GM10248 (cell line): ENCODE data around the gene GRK2.

Source experiments
- CTCF ChIA-PET: fragments of 300-600 bp; sonication (Branson Sonifier 250); formaldehyde crosslinking; extraction: SDS; loops from one replicate; lab custom pipeline; 2021; ENCODE audit warnings: antibody characterized with exemption; lab: Yijun Ruan, JAX
- POLR2A ChIA-PET: fragments of 350-650 bp; sonication (Branson Sonifier 250); formaldehyde crosslinking; extraction: SDS; loops from one replicate; lab custom pipeline; 2020; ENCODE audit warnings: antibody characterized with exemption; lab: Yijun Ruan, JAX
- DNase-seq: peaks from one replicate; pipeline ENCODE4 v3.0.0; 2012; ENCODE audit errors: extremely low spot score
- TF ChIP-seq, protein P1 (sequence below): IDR thresholded peaks from 2 replicates; pipeline ENCODE4 v1.5.1; 2012; ENCODE audit warnings: mild to moderate bottlenecking, low read depth; ENCODE audit errors: extremely low read depth, missing control alignments, control extremely low read depth

GRK2 gene

DNA sequence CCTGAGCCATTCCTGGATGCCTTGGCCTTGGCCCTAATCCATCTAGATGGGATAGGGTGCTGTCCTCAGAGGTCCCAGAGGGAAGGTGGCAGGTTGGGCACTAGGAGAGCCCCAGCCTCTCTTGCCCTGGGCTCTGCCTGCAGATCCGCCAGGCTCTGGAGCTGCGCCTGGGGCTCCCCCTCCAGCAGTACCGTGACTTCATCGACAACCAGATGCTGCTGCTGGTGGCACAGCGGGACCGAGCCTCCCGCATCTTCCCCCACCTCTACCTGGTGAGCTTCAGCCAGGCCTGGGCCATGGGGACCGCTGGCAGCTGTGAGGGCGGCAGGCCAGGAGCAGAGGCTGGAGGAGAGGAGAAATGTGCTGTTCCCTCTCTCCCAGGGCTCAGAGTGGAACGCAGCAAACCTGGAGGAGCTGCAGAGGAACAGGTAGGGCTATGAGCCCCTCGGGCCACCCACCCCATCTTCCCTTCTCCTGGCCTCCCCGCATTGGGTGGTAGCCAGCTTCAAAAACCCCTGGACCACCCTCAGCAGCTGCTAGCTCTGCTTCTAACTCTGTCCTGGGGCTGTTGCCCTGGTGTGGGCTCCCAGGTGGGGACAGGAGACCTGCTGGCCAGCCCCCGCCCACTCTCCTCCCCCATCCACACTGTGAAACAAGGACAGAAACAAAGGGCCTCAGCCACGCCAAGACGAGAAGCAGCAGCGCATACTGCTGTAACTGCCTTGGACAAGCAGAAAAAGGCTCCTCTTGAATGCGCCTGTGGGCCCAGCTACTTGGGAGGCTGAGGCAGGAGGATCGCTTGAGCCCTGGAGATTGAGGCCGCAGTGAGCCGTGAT lies 42.0 kb downstream of the GRK2 start:
- peak; percentile 12 for DNase-seq
- TF ChIP-seq, protein P1, sequence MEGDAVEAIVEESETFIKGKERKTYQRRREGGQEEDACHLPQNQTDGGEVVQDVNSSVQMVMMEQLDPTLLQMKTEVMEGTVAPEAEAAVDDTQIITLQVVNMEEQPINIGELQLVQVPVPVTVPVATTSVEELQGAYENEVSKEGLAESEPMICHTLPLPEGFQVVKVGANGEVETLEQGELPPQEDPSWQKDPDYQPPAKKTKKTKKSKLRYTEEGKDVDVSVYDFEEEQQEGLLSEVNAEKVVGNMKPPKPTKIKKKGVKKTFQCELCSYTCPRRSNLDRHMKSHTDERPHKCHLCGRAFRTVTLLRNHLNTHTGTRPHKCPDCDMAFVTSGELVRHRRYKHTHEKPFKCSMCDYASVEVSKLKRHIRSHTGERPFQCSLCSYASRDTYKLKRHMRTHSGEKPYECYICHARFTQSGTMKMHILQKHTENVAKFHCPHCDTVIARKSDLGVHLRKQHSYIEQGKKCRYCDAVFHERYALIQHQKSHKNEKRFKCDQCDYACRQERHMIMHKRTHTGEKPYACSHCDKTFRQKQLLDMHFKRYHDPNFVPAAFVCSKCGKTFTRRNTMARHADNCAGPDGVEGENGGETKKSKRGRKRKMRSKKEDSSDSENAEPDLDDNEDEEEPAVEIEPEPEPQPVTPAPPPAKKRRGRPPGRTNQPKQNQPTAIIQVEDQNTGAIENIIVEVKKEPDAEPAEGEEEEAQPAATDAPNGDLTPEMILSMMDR = no peak
- CTCF ChIA-PET = interaction anchor here (0.9 to 3.1 kb wide), 6 partner anchors 9 to 46 kb away, joined by 3 to 16 read pairs (median 4); no protein-coding TSS in a partner anchor
- POLR2A ChIA-PET = interaction anchor here (1.2 kb wide), 1 partner anchor 20 kb away, joined by 3 read pairs; no protein-coding TSS in a partner anchor

DNA sequence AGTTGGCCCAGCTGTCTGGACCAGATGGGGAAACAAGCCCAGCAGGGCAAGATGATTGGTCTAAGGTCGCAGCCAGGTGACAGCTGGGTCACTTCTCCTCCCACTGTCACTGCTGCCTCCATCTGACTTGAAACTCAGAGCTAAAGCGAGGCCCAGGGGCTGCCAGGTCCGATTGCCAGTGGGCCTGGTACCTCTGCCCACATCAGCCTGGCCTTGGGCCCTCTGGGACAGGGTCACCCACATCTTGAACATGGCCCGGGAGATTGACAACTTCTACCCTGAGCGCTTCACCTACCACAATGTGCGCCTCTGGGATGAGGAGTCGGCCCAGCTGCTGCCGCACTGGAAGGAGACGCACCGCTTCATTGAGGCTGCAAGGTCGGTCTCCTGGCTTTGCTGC lies 42.9 kb downstream of the GRK2 start:
- ChIA-PET POLR2A (no interaction called here), CTCF (interaction anchor here (0.9 to 3.1 kb wide), 5 partner anchors 8 to 46 kb away, joined by 3 to 16 read pairs (median 4); no protein-coding TSS in a partner anchor)
- no peak for DNase-seq
- TF ChIP-seq, protein P1 = no peak

DNA sequence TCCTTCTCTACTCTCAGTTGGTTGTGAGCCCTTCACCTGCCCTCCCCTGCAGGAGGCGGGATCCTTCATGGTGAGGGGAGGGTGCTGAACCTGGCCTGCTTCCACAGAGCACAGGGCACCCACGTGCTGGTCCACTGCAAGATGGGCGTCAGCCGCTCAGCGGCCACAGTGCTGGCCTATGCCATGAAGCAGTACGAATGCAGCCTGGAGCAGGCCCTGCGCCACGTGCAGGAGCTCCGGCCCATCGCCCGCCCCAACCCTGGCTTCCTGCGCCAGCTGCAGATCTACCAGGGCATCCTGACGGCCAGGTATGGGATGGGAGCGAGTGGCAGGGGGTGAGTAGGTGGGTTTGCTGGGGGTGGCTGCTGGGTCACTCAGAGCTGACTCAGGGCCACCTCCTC lies 43.4 kb downstream of the GRK2 start:
- TF ChIP-seq, protein P1 = no peak
- ChIA-PET POLR2A (no interaction called here), CTCF (interaction anchor here (1.7 to 3.1 kb wide), 2 partner anchors 8 kb away, joined by 4 to 16 read pairs; no protein-coding TSS in a partner anchor)
- DNase-seq = no peak

DNA sequence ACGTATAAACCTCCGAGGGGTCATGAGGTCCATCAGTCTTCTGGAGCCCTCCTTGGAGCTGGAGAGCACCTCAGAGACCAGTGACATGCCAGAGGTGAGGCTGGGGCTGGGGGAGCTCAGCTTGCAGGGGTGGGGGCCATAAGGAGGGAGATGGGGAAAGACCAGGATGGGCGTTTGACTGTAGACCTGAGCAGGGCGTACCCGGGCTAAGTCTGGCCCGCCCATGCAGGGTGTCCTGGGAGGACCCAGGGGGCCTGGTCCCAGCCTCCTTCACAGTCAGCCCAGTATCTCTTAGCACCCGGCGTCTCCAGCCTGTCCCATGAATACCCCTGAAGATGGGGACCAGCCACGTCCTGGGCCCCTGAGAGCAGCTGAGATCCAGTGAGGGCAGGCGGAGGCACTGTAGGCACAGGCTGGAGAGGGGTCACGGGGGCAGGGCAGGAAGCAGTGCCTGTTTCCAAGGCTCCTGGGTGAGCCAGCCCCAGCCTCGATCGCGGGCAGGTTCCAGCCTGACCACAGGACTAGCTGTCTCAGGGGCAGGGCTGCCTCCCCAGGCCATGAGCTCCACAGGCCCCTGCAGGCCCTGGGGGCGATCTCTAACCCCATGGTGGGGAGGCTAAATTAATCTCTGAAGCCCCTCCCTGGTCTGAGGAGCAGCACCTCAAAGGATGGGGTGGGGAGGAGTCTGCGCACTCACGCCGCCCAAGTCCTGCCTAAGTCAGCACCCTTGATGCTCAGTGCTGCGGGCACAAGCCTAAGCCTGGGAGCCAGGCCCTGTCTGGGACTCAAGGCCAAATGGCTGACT lies 44.2 kb downstream of the GRK2 start:
- TF ChIP-seq, protein P1 = no peak
- POLR2A ChIA-PET = no interaction called here
- no peak for DNase-seq
- CTCF ChIA-PET = interaction anchor here (1.1 to 1.7 kb wide), 3 partner anchors 9 to 41 kb away, joined by 3 to 4 read pairs (median 4); no protein-coding TSS in a partner anchor

DNA sequence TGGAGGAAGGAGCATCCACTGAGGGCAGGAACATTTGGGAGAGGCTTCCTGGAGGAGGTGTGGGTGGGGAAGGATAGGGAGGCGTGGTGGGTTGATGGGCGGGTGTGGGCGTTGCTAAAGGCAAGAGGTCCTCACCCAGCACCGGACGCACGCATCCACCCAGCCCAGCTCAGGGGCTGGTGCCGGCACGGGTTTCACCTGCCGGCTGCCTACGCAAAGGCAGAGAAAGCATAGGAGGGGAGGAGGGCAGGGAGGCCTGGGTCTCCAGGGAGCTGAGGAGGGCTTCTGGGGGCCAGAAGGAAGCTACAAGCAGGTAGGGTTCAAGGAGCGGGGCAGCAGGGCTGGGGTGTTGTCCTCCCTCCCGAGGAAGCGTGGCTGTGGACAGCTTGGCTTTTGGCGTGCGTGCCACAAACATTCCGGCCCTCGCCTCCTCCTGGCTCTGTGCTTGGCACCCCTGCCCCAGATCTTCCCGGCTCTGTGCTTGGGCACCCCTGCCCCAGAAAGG lies 44.8 kb downstream of the GRK2 start:
- DNase-seq = no peak
- ChIA-PET POLR2A (no interaction called here), CTCF (interaction anchor here (1.1 to 1.7 kb wide), 3 partner anchors 10 to 41 kb away, joined by 3 to 4 read pairs (median 4); no protein-coding TSS in a partner anchor)
- TF ChIP-seq, protein P1 = no peak
